Measurements from ENCODE around the gene MAJIN.

MAJIN gene

GRCh38 chr11:64893194-64894069 is 78.5 kb downstream of the MAJIN start:
- ATAC-seq: no peak
- TF ChIP-seq ARNTL (CRISPR knock-in tag; IDR thresholded peaks at IDR 0.05; ENCODE audit: borderline replicate concordance, low read depth): no peak
- no peak for TF ChIP-seq ZC3H10 (CRISPR knock-in tag; IDR thresholded peaks at IDR 0.05)
- no peak for TF ChIP-seq TOX (CRISPR knock-in tag; IDR thresholded peaks at IDR 0.05; ENCODE audit: borderline replicate concordance)
- TF ChIP-seq TSHZ2 (CRISPR knock-in tag; IDR thresholded peaks at IDR 0.05): no peak
- no peak for TF ChIP-seq TCF4 (CRISPR knock-in tag; IDR thresholded peaks at IDR 0.05; ENCODE audit: borderline replicate concordance)
- no peak for TF ChIP-seq ISL1 (CRISPR knock-in tag; IDR thresholded peaks at IDR 0.05)
- no peak for TF ChIP-seq CREB5 (CRISPR knock-in tag; IDR thresholded peaks at IDR 0.05; ENCODE audit: low read depth)
- TF ChIP-seq GLIS3 (CRISPR knock-in tag; IDR thresholded peaks at IDR 0.05): no peak
- no peak for TF ChIP-seq PATZ1 (CRISPR knock-in tag; IDR thresholded peaks at IDR 0.05; ENCODE audit: borderline replicate concordance)
- no peak for TF ChIP-seq SNAI2 (CRISPR knock-in tag; IDR thresholded peaks at IDR 0.05)

GRCh38 chr11:64892838-64893193 is 79.1 kb downstream of the MAJIN start:
- no peak for ATAC-seq
- TF ChIP-seq CSRNP3 (CRISPR knock-in tag; IDR thresholded peaks at IDR 0.05) (no peak), ZNF8 (CRISPR knock-in tag; IDR thresholded peaks at IDR 0.05) (no peak)

GRCh38 chr11:64892411-64892831 is 79.5 kb downstream of the MAJIN start:
- no peak for TF ChIP-seq ISL1 (CRISPR knock-in tag; IDR thresholded peaks at IDR 0.05)
- no peak for TF ChIP-seq OSR1 (CRISPR knock-in tag; IDR thresholded peaks at IDR 0.05)
- no peak for TF ChIP-seq GLIS3 (CRISPR knock-in tag; IDR thresholded peaks at IDR 0.05)
- no peak for TF ChIP-seq BACH2 (CRISPR knock-in tag; IDR thresholded peaks at IDR 0.05; ENCODE audit: borderline replicate concordance)
- no peak for TF ChIP-seq ZFP30 (CRISPR knock-in tag; IDR thresholded peaks at IDR 0.05)
- TF ChIP-seq ZC3H10 (CRISPR knock-in tag; IDR thresholded peaks at IDR 0.05): no peak
- no peak for TF ChIP-seq POU6F1 (CRISPR knock-in tag; IDR thresholded peaks at IDR 0.05; ENCODE audit: borderline replicate concordance, low read depth)
- ATAC-seq: no peak

GRCh38 chr11:64891880-64892279 is 80.0 kb downstream of the MAJIN start:
- no peak for ATAC-seq
- TF ChIP-seq ESRRG (CRISPR knock-in tag; IDR thresholded peaks at IDR 0.05) (no peak), OSR1 (CRISPR knock-in tag; IDR thresholded peaks at IDR 0.05) (no peak), ZNF8 (CRISPR knock-in tag; IDR thresholded peaks at IDR 0.05) (no peak), CSRNP3 (CRISPR knock-in tag; IDR thresholded peaks at IDR 0.05) (no peak), GLIS3 (CRISPR knock-in tag; IDR thresholded peaks at IDR 0.05) (no peak), BACH2 (CRISPR knock-in tag; IDR thresholded peaks at IDR 0.05; ENCODE audit: borderline replicate concordance) (no peak), TCF4 (CRISPR knock-in tag; IDR thresholded peaks at IDR 0.05; ENCODE audit: borderline replicate concordance) (no peak), POU6F1 (CRISPR knock-in tag; IDR thresholded peaks at IDR 0.05; ENCODE audit: borderline replicate concordance, low read depth) (no peak), RARB (CRISPR knock-in tag; IDR thresholded peaks at IDR 0.05) (no peak), CSDC2 (CRISPR knock-in tag; IDR thresholded peaks at IDR 0.05) (no peak), ZNF565 (CRISPR knock-in tag; conservative IDR thresholded peaks at IDR 0.05; ENCODE audit: low read depth) (no peak), ZC3H10 (CRISPR knock-in tag; IDR thresholded peaks at IDR 0.05) (no peak)
